ENCODE results near the gene RNF115.
"Not testable (repeated sequence)": the region's sequence is repeated elsewhere in the genome, so short reads cannot be mapped to it uniquely, and the experiment has no call there.

RNF115 gene

GRCh38 chr1:145773423-145773822, 50.5 kb downstream of the RNF115 start:
- H3K4me3 ChIP-seq (replicated peaks; ENCODE audit: low read depth, low read length), result no peak overlapping the region
- TF ChIP-seq CTCF (IDR thresholded peaks at IDR 0.05; ENCODE audit: low read length, missing control alignments), result no peak
- no peak for DNase-seq (ENCODE audit: low read depth)

GRCh38 chr1:145771056-145771455, 52.8 kb downstream of the RNF115 start:
- DNase-seq (ENCODE audit: low read depth), result no peak
- no peak for TF ChIP-seq CTCF (IDR thresholded peaks at IDR 0.05; ENCODE audit: low read length, missing control alignments)
- H3K4me3 ChIP-seq (replicated peaks; ENCODE audit: low read depth, low read length), result no peak overlapping the region

- not testable (repeated sequence) for H3K4me3 ChIP-seq (replicated peaks; ENCODE audit: low read depth, low read length); DNase-seq (ENCODE audit: low read depth)
Measured at GRCh38 chr1:145768004-145768403, 55.9 kb downstream of the RNF115 start.

GRCh38 chr1:145766926-145767325, 57.0 kb downstream of the RNF115 start:
- not testable (repeated sequence) for H3K4me3 ChIP-seq (replicated peaks; ENCODE audit: low read depth, low read length); DNase-seq (ENCODE audit: low read depth)

- H3K4me3 ChIP-seq (replicated peaks; ENCODE audit: low read depth, low read length); DNase-seq (ENCODE audit: low read depth): not testable (repeated sequence)
Measured at GRCh38 chr1:145765585-145766360, 58.1 kb downstream of the RNF115 start.

GRCh38 chr1:145765127-145765526, 58.8 kb downstream of the RNF115 start:
- not testable (repeated sequence) for H3K4me3 ChIP-seq (replicated peaks; ENCODE audit: low read depth, low read length); DNase-seq (ENCODE audit: low read depth)

GRCh38 chr1:145764231-145764940, 59.5 kb downstream of the RNF115 start:
- not testable (repeated sequence) for DNase-seq (ENCODE audit: low read depth); H3K4me3 ChIP-seq (replicated peaks; ENCODE audit: low read depth, low read length)

- not testable (repeated sequence) for DNase-seq (ENCODE audit: low read depth); H3K4me3 ChIP-seq (replicated peaks; ENCODE audit: low read depth, low read length)
Measured at GRCh38 chr1:145762001-145762400, 61.9 kb downstream of the RNF115 start.

- H3K4me3 ChIP-seq (replicated peaks; ENCODE audit: low read depth, low read length), result not testable (repeated sequence)
Measured at GRCh38 chr1:145761498-145761897, 62.4 kb downstream of the RNF115 start.

GRCh38 chr1:145760395-145760949, 63.4 kb downstream of the RNF115 start:
- not testable (repeated sequence) for H3K4me3 ChIP-seq (replicated peaks; ENCODE audit: low read depth, low read length); DNase-seq (ENCODE audit: low read depth)

More at GRCh38 chr1:145761498-145761897, 62.4 kb downstream of the RNF115 start:
- DNase-seq (ENCODE audit: low read depth), result not testable (repeated sequence)

GRCh38 chr1:145759721-145760120, 64.2 kb downstream of the RNF115 start:
- no peak for DNase-seq (ENCODE audit: low read depth)
- no peak overlapping the region for H3K4me3 ChIP-seq (replicated peaks; ENCODE audit: low read depth, low read length)
- TF ChIP-seq CTCF (IDR thresholded peaks at IDR 0.05; ENCODE audit: low read length, missing control alignments), result no peak
